Mammary epithelial cell (primary cell): ENCODE measurements around the gene SEPTIN1.

Experiments
- EZH2 ChIP-seq: IDR thresholded peaks from 2 replicates; pipeline ENCODE4 v1.6.1; 2012; ENCODE audit warnings: low read length, inconsistent platforms, borderline replicate concordance
- TF ChIP-seq, protein P1 (sequence below), 2 donors: IDR thresholded peaks in 1 of 2; conservative IDR thresholded peaks in 1 of 2; 2 replicates each; pipeline ENCODE4 v1.5.1; 2011 to 2012; ENCODE audit warnings: inconsistent platforms in 2 of 2, low read length in 2 of 2, mild to moderate bottlenecking in 2 of 2, control low read depth in 1 of 2, low read depth in 1 of 2; ENCODE audit not compliant: insufficient read depth in 1 of 2; ENCODE audit errors: extremely low read depth in 1 of 2

DNA sequence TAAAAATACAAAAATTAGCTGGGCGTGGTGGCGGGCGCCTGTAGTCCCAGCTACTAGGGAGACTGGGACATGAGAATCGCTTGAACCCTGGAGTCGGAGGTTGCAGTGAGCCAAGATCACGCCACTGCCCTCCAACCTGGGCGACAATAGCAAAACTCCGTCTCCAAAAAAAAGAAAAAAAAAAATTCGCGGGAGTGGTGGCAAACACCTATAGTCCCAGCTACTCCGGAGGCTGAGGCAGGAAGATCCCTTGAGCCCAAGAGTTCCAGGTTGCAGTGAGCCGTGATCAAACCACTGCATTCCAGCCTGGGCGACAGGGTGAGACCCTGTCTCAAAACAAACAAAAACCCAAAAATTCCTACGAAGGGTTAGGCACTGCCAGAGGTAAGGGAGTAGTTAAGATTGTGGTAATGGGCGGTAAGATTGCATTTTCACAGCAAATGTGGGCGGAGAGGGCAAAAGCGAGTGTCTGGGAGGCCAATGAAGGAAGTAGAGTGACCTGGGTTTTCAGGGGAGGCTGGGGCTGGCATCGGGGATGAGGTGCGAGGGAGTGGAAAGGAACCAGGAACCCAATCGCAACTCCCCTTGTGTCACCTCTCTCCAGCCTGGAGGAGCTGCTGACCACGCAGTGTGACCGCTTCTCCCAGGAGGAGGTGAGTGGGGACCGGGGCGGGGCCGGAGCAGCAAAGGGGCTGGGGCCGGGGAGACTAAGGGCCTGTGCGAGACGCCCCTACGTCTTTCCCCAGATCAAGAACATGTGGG lies 5.1 kb downstream of the SEPTIN1 start:
- TF ChIP-seq, protein P1, sequence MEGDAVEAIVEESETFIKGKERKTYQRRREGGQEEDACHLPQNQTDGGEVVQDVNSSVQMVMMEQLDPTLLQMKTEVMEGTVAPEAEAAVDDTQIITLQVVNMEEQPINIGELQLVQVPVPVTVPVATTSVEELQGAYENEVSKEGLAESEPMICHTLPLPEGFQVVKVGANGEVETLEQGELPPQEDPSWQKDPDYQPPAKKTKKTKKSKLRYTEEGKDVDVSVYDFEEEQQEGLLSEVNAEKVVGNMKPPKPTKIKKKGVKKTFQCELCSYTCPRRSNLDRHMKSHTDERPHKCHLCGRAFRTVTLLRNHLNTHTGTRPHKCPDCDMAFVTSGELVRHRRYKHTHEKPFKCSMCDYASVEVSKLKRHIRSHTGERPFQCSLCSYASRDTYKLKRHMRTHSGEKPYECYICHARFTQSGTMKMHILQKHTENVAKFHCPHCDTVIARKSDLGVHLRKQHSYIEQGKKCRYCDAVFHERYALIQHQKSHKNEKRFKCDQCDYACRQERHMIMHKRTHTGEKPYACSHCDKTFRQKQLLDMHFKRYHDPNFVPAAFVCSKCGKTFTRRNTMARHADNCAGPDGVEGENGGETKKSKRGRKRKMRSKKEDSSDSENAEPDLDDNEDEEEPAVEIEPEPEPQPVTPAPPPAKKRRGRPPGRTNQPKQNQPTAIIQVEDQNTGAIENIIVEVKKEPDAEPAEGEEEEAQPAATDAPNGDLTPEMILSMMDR (conservative IDR thresholded peaks at IDR 0.05 in 1 of 2, IDR thresholded peaks at IDR 0.05 in 1 of 2; ENCODE audit: extremely low read depth in 1 of 2, insufficient read depth in 1 of 2, low read depth in 1 of 2, low read length in 2 of 2) = no peak
- no peak for TF ChIP-seq EZH2
